ENCODE results near the gene AKT1. TPM values are rescaled to one million over a fixed set of nuclear protein-coding genes. Genes with fewer than 3 reads are reported as not detected.

Gene AKT1
- total and polyA plus RNA-seq, 2 of the 4 experiments (the other 2 are of a cell fraction), result 193 to 221 TPM

- TF ChIP-seq CEBPB (IDR thresholded peaks at IDR 0.05; ENCODE audit: low read depth, low read length), result no peak
- TF ChIP-seq NFE2L2 (IDR thresholded peaks at IDR 0.05; ENCODE audit: low read depth, low read length), result no peak
- TF ChIP-seq RAD21 (IDR thresholded peaks at IDR 0.05; ENCODE audit: low read length), result no peak
- TF ChIP-seq POLR2A (IDR thresholded peaks at IDR 0.05; ENCODE audit: low read depth, low read length), result no peak
- TF ChIP-seq RFX5 (IDR thresholded peaks at IDR 0.05; ENCODE audit: low read depth, low read length), result no peak
Measured at GRCh38 chr14:104780513-104781030, 15.0 kb downstream of the AKT1 start (continued).

DNA sequence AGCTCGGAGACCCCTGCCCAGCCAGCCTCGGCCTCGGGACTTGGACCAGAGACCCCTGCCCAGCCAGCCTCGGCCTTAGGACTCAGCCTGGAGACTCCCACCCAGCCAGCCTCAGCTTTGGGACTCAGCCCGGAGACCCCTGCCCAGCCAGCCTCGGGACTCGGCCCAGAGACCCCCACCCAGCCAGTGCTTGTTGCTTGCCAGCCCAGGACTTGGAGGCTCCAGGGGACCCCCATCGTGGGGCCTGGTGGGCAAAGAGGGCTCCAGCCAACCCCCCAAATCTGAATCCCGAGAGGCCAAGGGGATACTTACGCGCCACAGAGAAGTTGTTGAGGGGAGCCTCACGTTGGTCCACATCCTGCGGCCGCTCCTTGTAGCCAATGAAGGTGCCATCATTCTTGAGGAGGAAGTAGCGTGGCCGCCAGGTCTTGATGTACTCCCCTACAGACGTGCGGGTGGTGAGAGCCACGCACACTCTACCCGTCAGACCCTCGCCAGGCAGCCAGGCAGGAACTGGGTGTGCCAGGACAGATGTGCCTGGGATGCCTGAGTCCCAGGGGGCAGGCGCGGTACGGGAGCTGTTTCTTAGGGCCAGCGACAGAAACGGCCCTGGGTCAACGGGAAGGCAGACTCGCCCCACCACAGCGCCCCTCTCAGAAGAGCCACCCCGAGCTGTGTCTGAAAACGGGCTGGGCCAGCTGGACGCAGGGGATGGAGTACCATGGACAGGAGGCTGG is 15.6 kb downstream of the AKT1 start:
- no peak overlapping the region for H3K27ac ChIP-seq (ENCODE audit: insufficient read depth, low read length)
- no peaks in the 10 kb centered on the region for H3K9me1 ChIP-seq (ENCODE audit: insufficient read depth, low read length)
- H2AK9ac ChIP-seq (replicated peaks; ENCODE audit: low read depth, low read length, poor library complexity), result no peak overlapping the region
- H3K4ac ChIP-seq (ENCODE audit: low read depth, low read length), result no peak overlapping the region
- WGBS, 2 experiments (ENCODE audit: extremely low coverage in 2 of 2, insufficient read length in 1 of 2), result 98% methylated on average over 17 of the region's 32 CpGs; no CpG with 5 or more reads in 1 of the 2 experiments
- H3K4me2 ChIP-seq (ENCODE audit: low read depth, low read length), result no peak overlapping the region
- H3K56ac ChIP-seq (ENCODE audit: extremely low read depth, insufficient read depth, low read length), result no peak overlapping the region
- no peak overlapping the region for H2BK120ac ChIP-seq (ENCODE audit: low read depth, low read length)
- no peaks in the 10 kb centered on the region for H3K9me3 ChIP-seq (ENCODE audit: control insufficient read depth, insufficient read depth, low read length)
- H3K23ac ChIP-seq (ENCODE audit: low read depth, low read length), result no peak overlapping the region
- DNase-seq, result no peak
- H3K4me1 ChIP-seq (ENCODE audit: control insufficient read depth, insufficient read depth, low read length), result no peaks in the 10 kb centered on the region
- no peak overlapping the region for H2AK5ac ChIP-seq (ENCODE audit: low read depth, low read length)
- H3K36me3 ChIP-seq (ENCODE audit: control insufficient read depth, insufficient read depth, low read length), result peaks cover 37% of the 10 kb centered on the region
- no peak overlapping the region for H3K9ac ChIP-seq (ENCODE audit: low read depth, low read length)
- H3K14ac ChIP-seq (replicated peaks; ENCODE audit: low read depth, low read length), result no peak overlapping the region
- no peak overlapping the region for H2BK5ac ChIP-seq (ENCODE audit: low read depth, low read length, poor library complexity, severe bottlenecking)
- H3K27me3 ChIP-seq (ENCODE audit: control insufficient read depth, insufficient read depth, low read length), result no peaks in the 10 kb centered on the region
- POLR2A ChIA-PET (ENCODE audit: unreplicated experiment), result no interaction called here
- peaks cover 13 to 42% of the 10 kb centered on the region in 2 experiments for H3K79me1 ChIP-seq (ENCODE audit: low read depth in 1 of 2, low read length in 2 of 2)
- intact Hi-C loops (cut with micrococcal nuclease), result no loop called here
- TF ChIP-seq CTCF (conservative IDR thresholded peaks at IDR 0.05; ENCODE audit: low read depth, low read length), result no peak
- no peak for TF ChIP-seq RAD21 (IDR thresholded peaks at IDR 0.05; ENCODE audit: low read length)
- TF ChIP-seq BHLHE40 (IDR thresholded peaks at IDR 0.05; ENCODE audit: low read depth, low read length), result no peak
- TF ChIP-seq, protein P1, sequence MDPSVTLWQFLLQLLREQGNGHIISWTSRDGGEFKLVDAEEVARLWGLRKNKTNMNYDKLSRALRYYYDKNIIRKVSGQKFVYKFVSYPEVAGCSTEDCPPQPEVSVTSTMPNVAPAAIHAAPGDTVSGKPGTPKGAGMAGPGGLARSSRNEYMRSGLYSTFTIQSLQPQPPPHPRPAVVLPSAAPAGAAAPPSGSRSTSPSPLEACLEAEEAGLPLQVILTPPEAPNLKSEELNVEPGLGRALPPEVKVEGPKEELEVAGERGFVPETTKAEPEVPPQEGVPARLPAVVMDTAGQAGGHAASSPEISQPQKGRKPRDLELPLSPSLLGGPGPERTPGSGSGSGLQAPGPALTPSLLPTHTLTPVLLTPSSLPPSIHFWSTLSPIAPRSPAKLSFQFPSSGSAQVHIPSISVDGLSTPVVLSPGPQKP (IDR thresholded peaks at IDR 0.05; ENCODE audit: borderline replicate concordance, low read depth, low read length), result no peak
- TF ChIP-seq SMC3 (IDR thresholded peaks at IDR 0.05; ENCODE audit: low read depth, low read length), result no peak
- no peak for TF ChIP-seq MAFK (IDR thresholded peaks at IDR 0.05; ENCODE audit: low read depth, low read length)
- TF ChIP-seq, protein P2, sequence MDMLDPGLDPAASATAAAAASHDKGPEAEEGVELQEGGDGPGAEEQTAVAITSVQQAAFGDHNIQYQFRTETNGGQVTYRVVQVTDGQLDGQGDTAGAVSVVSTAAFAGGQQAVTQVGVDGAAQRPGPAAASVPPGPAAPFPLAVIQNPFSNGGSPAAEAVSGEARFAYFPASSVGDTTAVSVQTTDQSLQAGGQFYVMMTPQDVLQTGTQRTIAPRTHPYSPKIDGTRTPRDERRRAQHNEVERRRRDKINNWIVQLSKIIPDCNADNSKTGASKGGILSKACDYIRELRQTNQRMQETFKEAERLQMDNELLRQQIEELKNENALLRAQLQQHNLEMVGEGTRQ (IDR thresholded peaks at IDR 0.05; ENCODE audit: low read depth, low read length), result no peak
- TF ChIP-seq NFE2L2 (IDR thresholded peaks at IDR 0.05; ENCODE audit: low read depth, low read length), result no peak
- ATAC-seq (ENCODE audit: low read depth), result no peak
- BruUV-seq (replicated peaks), result no TSS peak
- peaks cover 58% of the 10 kb centered on the region for H4K20me1 ChIP-seq (ENCODE audit: insufficient read depth, low read length)
- in situ Hi-C loops (cut with MboI; ENCODE audit: low sequenced_read_pairs), result no loop called here
- CTCF ChIA-PET, result interaction anchor here (2.4 kb wide), 1 partner anchor 11 kb away, joined by 6 read pairs; no protein-coding TSS in a partner anchor
- no peak overlapping the region for H2BK15ac ChIP-seq (ENCODE audit: low read depth, low read length)
- no peak overlapping the region for H3K4me3 ChIP-seq (ENCODE audit: insufficient read depth, low read depth, low read length)
- no peak overlapping the region for H2BK20ac ChIP-seq (ENCODE audit: low read depth, low read length)
- no peak overlapping the region for H3K18ac ChIP-seq (ENCODE audit: low read depth, low read length)
- no peak overlapping the region for H2AFZ ChIP-seq (replicated peaks; ENCODE audit: low read length, poor library complexity)
- no peak overlapping the region for H4K8ac ChIP-seq (ENCODE audit: low read depth in 2 of 2, low read length in 2 of 2)
- no peak overlapping the region for H4K5ac ChIP-seq (ENCODE audit: low read depth, low read length)
- no peak overlapping the region for H4K91ac ChIP-seq (ENCODE audit: insufficient read depth, low read depth, low read length)
- dilution Hi-C loops (cut with HindIII; ENCODE audit: low sequenced_read_pairs, unreplicated experiment), result no loop called here
